ENCODE results near the gene MLF1.

The MLF1 gene

GRCh38 chr3:158565076-158565475 is 5.9 kb upstream of the MLF1 start:
- no peak for DNase-seq
- Histone ChIP-seq H3K4me2 (ENCODE audit: low read length, poor library complexity, severe bottlenecking) (no peak overlapping the region), H4K8ac (ENCODE audit: low read length) (no peak overlapping the region), H3K18ac (ENCODE audit: low read depth in 1 of 2, low read length in 2 of 2) (no peak overlapping the region), H3K9ac (ENCODE audit: low read length) (no peak overlapping the region), H3K4me3 (ENCODE audit: insufficient read depth in 1 of 2, low read depth in 1 of 2, low read length in 2 of 2) (no peak overlapping the region), H3K27ac (ENCODE audit: low read length, poor library complexity, severe bottlenecking) (no peak overlapping the region), H3K36me3 (ENCODE audit: control insufficient read depth in 1 of 2, insufficient read depth in 2 of 2, low read depth in 1 of 2, low read length in 2 of 2) (no peaks in the 10 kb centered on the region), H3K14ac (ENCODE audit: low read length in 2 of 2) (no peak overlapping the region), H2BK12ac (ENCODE audit: low read length in 2 of 2) (no peak overlapping the region), H3K4ac (ENCODE audit: low read depth in 1 of 2, low read length in 2 of 2) (no peak overlapping the region), H4K91ac (ENCODE audit: low read length) (no peak overlapping the region), H3K9me3 (ENCODE audit: control insufficient read depth, low read length) (no peaks in the 10 kb centered on the region), H2AK5ac (ENCODE audit: low read length, severe bottlenecking) (no peak overlapping the region), H2BK120ac (ENCODE audit: low read depth, low read length) (no peak overlapping the region), H3K23ac (ENCODE audit: low read length in 2 of 2) (no peak overlapping the region), H3K79me1 (replicated peaks; ENCODE audit: low read length, poor library complexity, severe bottlenecking) (no peaks in the 10 kb centered on the region), H3K27me3 (ENCODE audit: control insufficient read depth in 1 of 2, insufficient read depth in 1 of 2, low read length in 2 of 2) (no peaks in the 10 kb centered on the region), H2BK15ac (ENCODE audit: low read depth, poor library complexity, severe bottlenecking) (no peak overlapping the region), H2AFZ (ENCODE audit: low read depth, low read length) (no peak overlapping the region), H2BK5ac (ENCODE audit: low read depth, low read length, poor library complexity, severe bottlenecking) (no peak overlapping the region), H3K4me1 (ENCODE audit: control insufficient read depth, insufficient read depth, low read depth, low read length) (no peaks in the 10 kb centered on the region)
- WGBS, result 98% methylated on average over 5 of the region's 6 CpGs

GRCh38 chr3:158568784-158569183 is 2.2 kb upstream of the MLF1 start:
- no peak overlapping the region for H3K27ac ChIP-seq (ENCODE audit: low read length, poor library complexity, severe bottlenecking)
- no peak overlapping the region for H3K4me3 ChIP-seq (ENCODE audit: insufficient read depth in 1 of 2, low read depth in 1 of 2, low read length in 2 of 2)
- H2AFZ ChIP-seq (ENCODE audit: low read depth, low read length), result no peak overlapping the region
- no peaks in the 10 kb centered on the region for H3K9me3 ChIP-seq (ENCODE audit: control insufficient read depth, low read length)
- no peak overlapping the region for H3K14ac ChIP-seq (ENCODE audit: low read length in 2 of 2)
- H3K4me1 ChIP-seq (ENCODE audit: control insufficient read depth, insufficient read depth, low read depth, low read length), result peaks cover 9% of the 10 kb centered on the region
- no peak overlapping the region for H2BK12ac ChIP-seq (ENCODE audit: low read length in 2 of 2)
- no peak overlapping the region for H3K4ac ChIP-seq (ENCODE audit: low read depth in 1 of 2, low read length in 2 of 2)
- H3K18ac ChIP-seq (ENCODE audit: low read depth in 1 of 2, low read length in 2 of 2), result no peak overlapping the region
- H4K8ac ChIP-seq (ENCODE audit: low read length), result no peak overlapping the region
- H2AK5ac ChIP-seq (ENCODE audit: low read length, severe bottlenecking), result no peak overlapping the region
- H2BK120ac ChIP-seq (ENCODE audit: low read depth, low read length), result no peak overlapping the region
- no peak overlapping the region for H3K4me2 ChIP-seq (ENCODE audit: low read length, poor library complexity, severe bottlenecking)
- WGBS, result 68% methylated on average over 3 of the region's 3 CpGs
- H2BK15ac ChIP-seq (ENCODE audit: low read depth, poor library complexity, severe bottlenecking), result no peak overlapping the region
- no peaks in the 10 kb centered on the region for H3K79me1 ChIP-seq (replicated peaks; ENCODE audit: low read length, poor library complexity, severe bottlenecking)
- no peaks in the 10 kb centered on the region for H3K36me3 ChIP-seq (ENCODE audit: control insufficient read depth in 1 of 2, insufficient read depth in 2 of 2, low read depth in 1 of 2, low read length in 2 of 2)
- H3K27me3 ChIP-seq (ENCODE audit: control insufficient read depth in 1 of 2, insufficient read depth in 1 of 2, low read length in 2 of 2), result no peaks in the 10 kb centered on the region
- peak; percentile 19 for DNase-seq
- no peak overlapping the region for H4K91ac ChIP-seq (ENCODE audit: low read length)
- H3K23ac ChIP-seq (ENCODE audit: low read length in 2 of 2), result no peak overlapping the region
- no peak overlapping the region for H2BK5ac ChIP-seq (ENCODE audit: low read depth, low read length, poor library complexity, severe bottlenecking)
- H3K9ac ChIP-seq (ENCODE audit: low read length), result no peak overlapping the region

- no peak overlapping the region for H2BK15ac ChIP-seq (ENCODE audit: low read depth, poor library complexity, severe bottlenecking)
- H3K36me3 ChIP-seq (ENCODE audit: control insufficient read depth in 1 of 2, insufficient read depth in 2 of 2, low read depth in 1 of 2, low read length in 2 of 2), result no peaks in the 10 kb centered on the region
- DNase-seq, result no peak
- no peak overlapping the region for H2AFZ ChIP-seq (ENCODE audit: low read depth, low read length)
- H3K4me1 ChIP-seq (ENCODE audit: control insufficient read depth, insufficient read depth, low read depth, low read length), result peaks cover 9% of the 10 kb centered on the region
- H3K4me3 ChIP-seq (ENCODE audit: insufficient read depth in 1 of 2, low read depth in 1 of 2, low read length in 2 of 2), result no peak overlapping the region
- H3K14ac ChIP-seq (ENCODE audit: low read length in 2 of 2), result no peak overlapping the region
- no peak overlapping the region for H3K27ac ChIP-seq (ENCODE audit: low read length, poor library complexity, severe bottlenecking)
- H2BK120ac ChIP-seq (ENCODE audit: low read depth, low read length), result no peak overlapping the region
- no peak overlapping the region for H2BK5ac ChIP-seq (ENCODE audit: low read depth, low read length, poor library complexity, severe bottlenecking)
- no peak overlapping the region for H2AK5ac ChIP-seq (ENCODE audit: low read length, severe bottlenecking)
- H3K4ac ChIP-seq (ENCODE audit: low read depth in 1 of 2, low read length in 2 of 2), result no peak overlapping the region
- no peak overlapping the region for H3K4me2 ChIP-seq (ENCODE audit: low read length, poor library complexity, severe bottlenecking)
- H4K91ac ChIP-seq (ENCODE audit: low read length), result no peak overlapping the region
- H4K8ac ChIP-seq (ENCODE audit: low read length), result no peak overlapping the region
- no peaks in the 10 kb centered on the region for H3K9me3 ChIP-seq (ENCODE audit: control insufficient read depth, low read length)
- no peaks in the 10 kb centered on the region for H3K27me3 ChIP-seq (ENCODE audit: control insufficient read depth in 1 of 2, insufficient read depth in 1 of 2, low read length in 2 of 2)
- H3K9ac ChIP-seq (ENCODE audit: low read length), result no peak overlapping the region
- H3K23ac ChIP-seq (ENCODE audit: low read length in 2 of 2), result no peak overlapping the region
- no peaks in the 10 kb centered on the region for H3K79me1 ChIP-seq (replicated peaks; ENCODE audit: low read length, poor library complexity, severe bottlenecking)
- H2BK12ac ChIP-seq (ENCODE audit: low read length in 2 of 2), result no peak overlapping the region
- 77% methylated on average over 3 of the region's 3 CpGs for WGBS
- no peak overlapping the region for H3K18ac ChIP-seq (ENCODE audit: low read depth in 1 of 2, low read length in 2 of 2)
Observed at GRCh38 chr3:158569794-158570193, 1.2 kb upstream of the MLF1 start.

- Histone ChIP-seq H2AK5ac (ENCODE audit: low read length, severe bottlenecking) (no peak overlapping the region), H3K4me2 (ENCODE audit: low read length, poor library complexity, severe bottlenecking) (no peak overlapping the region), H2BK120ac (ENCODE audit: low read depth, low read length) (no peak overlapping the region), H3K79me1 (replicated peaks; ENCODE audit: low read length, poor library complexity, severe bottlenecking) (no peaks in the 10 kb centered on the region), H4K8ac (ENCODE audit: low read length) (no peak overlapping the region), H3K14ac (ENCODE audit: low read length in 2 of 2) (peak overlapping the region in 1 of 2 experiments; percentile 77), H2BK15ac (ENCODE audit: low read depth, poor library complexity, severe bottlenecking) (no peak overlapping the region), H3K4ac (ENCODE audit: low read depth in 1 of 2, low read length in 2 of 2) (no peak overlapping the region), H3K27ac (ENCODE audit: low read length, poor library complexity, severe bottlenecking) (no peak overlapping the region), H3K4me3 (ENCODE audit: insufficient read depth in 1 of 2, low read depth in 1 of 2, low read length in 2 of 2) (no peak overlapping the region), H2BK12ac (ENCODE audit: low read length in 2 of 2) (no peak overlapping the region), H3K23ac (ENCODE audit: low read length in 2 of 2) (no peak overlapping the region), H4K91ac (ENCODE audit: low read length) (no peak overlapping the region), H2AFZ (ENCODE audit: low read depth, low read length) (no peak overlapping the region), H3K9ac (ENCODE audit: low read length) (no peak overlapping the region), H3K4me1 (ENCODE audit: control insufficient read depth, insufficient read depth, low read depth, low read length) (peaks cover 9% of the 10 kb centered on the region), H2BK5ac (ENCODE audit: low read depth, low read length, poor library complexity, severe bottlenecking) (no peak overlapping the region), H3K18ac (ENCODE audit: low read depth in 1 of 2, low read length in 2 of 2) (no peak overlapping the region), H3K36me3 (ENCODE audit: control insufficient read depth in 1 of 2, insufficient read depth in 2 of 2, low read depth in 1 of 2, low read length in 2 of 2) (no peaks in the 10 kb centered on the region), H3K27me3 (ENCODE audit: control insufficient read depth in 1 of 2, insufficient read depth in 1 of 2, low read length in 2 of 2) (no peaks in the 10 kb centered on the region), H3K9me3 (ENCODE audit: control insufficient read depth, low read length) (no peaks in the 10 kb centered on the region)
- WGBS, result 93% methylated on average over 16 of the region's 16 CpGs
- DNase-seq, result no peak
Observed at GRCh38 chr3:158571969-158572765, 1.2 kb downstream of the MLF1 start.
